NCI-H2107 (cell line): ENCODE data around the gene S1PR4.
"Not testable (repeated sequence)": the region's sequence is repeated elsewhere in the genome, so short reads cannot be mapped to it uniquely, and the experiment has no call there.

Experiments
- DNase-seq: peaks from one replicate; lab custom pipeline; 2025; lab: John Stamatoyannopoulos, UW

S1PR4 gene

DNA sequence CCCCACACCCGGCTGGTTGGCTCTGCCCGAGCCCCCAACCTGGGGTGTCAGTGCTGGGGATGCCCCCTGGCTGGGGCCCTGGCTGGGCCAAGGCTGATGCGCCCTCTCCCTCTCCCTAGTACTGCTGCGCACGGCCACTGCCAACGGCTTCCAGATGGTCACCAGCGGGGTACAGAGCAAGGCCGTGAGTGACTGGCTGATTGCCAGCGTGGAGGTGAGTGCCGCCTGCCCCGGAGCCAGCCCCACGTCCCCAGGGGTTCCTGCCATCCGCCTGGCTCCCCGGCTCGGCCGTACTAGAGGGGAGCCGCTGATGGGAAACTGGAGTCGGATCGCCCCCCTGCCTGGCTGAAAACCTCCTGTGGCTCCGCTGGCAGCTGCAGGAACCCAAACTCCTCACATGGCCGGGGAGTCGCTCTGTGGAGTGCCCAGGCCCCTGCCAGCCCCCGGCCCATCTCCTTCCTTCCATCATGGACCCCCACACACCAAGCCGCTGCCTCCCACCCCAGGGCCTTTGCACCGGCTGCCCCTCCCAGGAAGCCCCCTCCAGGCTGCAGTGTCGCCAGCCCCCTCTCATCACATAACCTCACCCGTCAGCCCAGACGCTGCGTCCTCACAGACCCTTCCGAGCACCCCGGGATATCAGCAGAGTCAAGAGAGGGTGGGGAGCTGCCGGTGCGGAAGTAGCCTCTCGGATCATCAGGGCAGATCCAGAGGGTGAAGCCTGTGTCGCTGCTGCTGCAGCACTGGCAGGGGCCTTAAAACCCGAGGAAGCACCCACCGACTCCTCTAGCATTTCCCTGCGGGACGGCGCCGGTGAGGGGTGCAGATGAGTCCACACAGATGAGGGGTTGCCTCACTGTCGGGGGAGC, 17.7 kb downstream of the S1PR4 start:
- no peak for DNase-seq

DNA sequence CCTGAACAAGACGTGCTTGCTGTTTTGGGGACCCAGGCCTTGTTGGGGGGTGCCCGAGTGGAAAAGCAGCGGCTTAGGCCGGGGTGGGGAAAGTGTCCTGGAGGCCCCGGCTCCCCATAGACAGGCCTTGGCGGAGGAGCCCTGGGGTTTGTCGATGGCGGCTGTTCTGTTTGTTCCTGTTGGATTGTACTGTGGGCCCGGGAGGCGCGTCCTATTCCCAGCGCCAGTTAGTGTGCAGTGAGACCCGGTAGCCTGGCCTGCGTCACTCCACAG, 18.3 kb downstream of the S1PR4 start:
- no peak for DNase-seq

- no peak for DNase-seq
These were observed 20.5 kb downstream of the S1PR4 start for GRCh38 chr19:3198901-3199700.

DNA sequence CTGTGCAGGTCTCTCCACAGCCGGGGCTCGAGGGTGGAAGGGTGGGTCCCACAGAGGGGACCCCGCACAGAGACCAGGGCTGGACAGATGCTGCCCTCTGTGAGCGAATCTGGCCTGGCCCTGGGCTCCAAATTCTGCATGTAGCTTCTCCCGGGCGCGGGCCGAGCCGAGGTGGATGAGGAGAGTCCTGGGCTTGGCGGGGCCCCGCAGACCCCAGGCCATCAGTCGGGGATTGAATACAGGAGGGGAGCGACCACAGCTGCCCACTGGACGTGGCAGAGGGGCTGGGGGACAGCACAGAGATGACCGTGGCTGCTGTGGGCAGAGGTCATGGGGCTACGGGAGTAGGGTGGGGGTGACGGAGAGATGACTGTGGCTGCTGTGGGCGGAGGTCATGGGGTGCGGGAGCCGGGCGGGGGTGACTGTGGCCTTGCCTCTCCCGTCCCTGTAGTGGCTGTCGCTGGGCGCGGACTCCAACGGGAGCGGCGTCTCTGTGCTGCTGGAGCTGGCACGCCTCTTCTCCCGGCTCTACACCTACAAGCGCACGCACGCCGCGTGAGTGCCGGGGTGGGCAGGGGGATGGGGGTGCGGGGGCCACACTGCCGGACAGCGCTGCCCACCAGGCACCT, 22.6 kb downstream of the S1PR4 start:
- no peak for DNase-seq

DNA sequence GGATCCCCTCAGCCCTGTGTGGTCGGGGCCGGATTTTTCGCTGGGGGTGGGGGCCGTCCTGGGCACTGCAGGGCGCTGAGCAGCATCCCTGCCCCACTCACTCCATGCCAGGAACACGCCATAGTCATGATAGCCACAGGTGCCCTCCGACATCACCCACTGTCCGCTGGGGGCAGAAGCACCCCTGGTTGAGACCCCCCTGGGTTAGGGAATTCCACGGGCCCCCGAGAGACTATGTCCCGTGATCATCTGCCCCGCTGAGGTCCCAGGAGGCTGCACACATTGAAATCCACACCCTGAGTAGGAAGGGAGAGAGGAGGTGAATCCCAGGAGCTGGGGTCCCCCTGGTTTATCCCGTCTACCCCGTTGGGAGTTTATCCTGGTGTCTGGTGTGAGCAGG, 23.3 kb downstream of the S1PR4 start:
- DNase-seq: no peak

GRCh38 chr19:3202346-3202745, 23.8 kb downstream of the S1PR4 start:
- no peak for DNase-seq

- not testable (repeated sequence) for DNase-seq
These were observed 24.3 kb downstream of the S1PR4 start for GRCh38 chr19:3202895-3203294.

DNA sequence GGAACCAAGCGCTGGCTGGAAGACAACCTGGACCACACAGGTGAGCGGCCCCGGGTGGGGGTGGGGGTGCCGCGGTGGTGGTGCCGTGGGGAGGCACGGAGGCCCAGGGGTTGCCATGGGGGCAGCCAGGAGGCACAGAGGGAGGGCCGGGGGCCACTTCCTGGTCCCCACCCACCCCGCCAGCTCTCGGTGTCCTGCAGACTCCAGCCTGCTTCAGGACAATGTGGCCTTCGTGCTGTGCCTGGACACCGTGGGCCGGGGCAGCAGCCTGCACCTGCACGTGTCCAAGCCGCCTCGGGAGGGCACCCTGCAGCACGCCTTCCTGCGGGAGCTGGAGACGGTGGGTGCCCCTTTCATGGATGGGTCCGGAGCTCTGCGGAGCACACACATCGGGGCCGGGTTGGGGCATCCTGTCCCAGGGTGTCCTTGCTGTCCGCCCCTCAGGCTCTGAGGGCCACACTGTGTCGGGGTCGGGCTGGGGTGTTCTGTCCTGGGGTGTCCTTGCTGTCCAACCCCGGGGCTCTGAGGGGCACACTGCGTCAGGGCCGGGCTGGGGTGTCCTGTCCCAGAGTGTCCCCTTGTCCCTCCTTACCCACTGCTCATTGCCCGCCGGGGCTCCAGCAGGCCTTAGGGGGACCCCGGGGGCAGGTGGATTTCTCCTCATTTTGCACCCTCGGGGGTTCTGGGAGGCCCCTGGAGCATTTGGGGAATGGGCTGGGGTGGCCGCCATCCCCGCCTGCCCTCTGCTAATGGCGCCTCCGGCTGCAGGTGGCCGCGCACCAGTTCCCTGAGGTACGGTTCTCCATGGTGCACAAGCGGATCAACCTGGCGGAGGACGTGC, 25.5 kb downstream of the S1PR4 start:
- DNase-seq: no peak

GRCh38 chr19:3204646-3205275, 26.2 kb downstream of the S1PR4 start:
- DNase-seq: no peak

GRCh38 chr19:3206216-3206953, 27.8 kb downstream of the S1PR4 start:
- DNase-seq: no peak

- no peak for DNase-seq
These were observed 29.1 kb downstream of the S1PR4 start for GRCh38 chr19:3207461-3208242.

DNA sequence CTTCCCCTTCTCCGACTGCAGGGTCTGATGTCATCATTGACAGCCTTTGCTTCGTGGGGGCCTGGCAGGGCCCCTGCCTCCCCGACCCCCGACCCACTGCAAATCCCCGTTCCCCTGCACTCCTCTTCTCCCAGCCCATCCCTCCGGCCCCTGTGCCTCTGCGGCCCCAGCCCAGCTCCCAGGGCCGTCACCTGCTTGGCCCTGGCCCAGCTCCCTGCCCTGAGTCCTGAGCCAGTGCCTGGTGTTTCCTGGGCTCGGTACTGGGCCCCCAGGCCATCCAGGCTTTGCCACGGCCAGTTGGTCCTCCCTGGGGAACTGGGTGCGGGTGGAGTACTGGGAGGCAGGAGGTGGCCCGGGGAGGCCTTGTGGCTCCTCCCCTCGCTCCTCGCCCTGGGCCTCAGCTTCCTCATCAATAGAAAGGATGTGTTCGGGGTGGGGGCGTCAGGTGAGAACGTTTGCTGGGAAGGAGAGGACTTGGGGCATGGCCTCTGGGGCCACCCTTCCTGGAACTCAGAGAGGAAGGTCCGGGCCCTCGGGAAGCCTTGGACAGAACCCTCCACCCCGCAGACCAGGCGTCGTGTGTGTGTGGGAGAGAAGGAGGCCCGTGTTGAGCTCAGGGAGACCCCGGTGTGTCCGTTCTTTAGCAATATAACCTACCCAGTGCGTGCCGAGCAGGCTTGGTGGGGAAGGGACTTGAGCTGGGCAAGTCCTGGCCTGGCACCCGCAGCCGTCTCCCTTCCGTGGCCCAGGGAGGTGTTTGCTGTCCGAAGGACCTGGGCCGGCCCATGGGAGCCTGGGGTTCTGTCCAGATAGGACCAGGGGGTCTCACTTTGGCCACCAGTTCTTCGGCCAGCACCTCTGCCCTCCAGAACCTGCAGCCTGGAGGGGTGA, 30.0 kb downstream of the S1PR4 start:
- no peak for DNase-seq

GRCh38 chr19:3210347-3211017, 31.9 kb downstream of the S1PR4 start:
- DNase-seq: no peak

DNA sequence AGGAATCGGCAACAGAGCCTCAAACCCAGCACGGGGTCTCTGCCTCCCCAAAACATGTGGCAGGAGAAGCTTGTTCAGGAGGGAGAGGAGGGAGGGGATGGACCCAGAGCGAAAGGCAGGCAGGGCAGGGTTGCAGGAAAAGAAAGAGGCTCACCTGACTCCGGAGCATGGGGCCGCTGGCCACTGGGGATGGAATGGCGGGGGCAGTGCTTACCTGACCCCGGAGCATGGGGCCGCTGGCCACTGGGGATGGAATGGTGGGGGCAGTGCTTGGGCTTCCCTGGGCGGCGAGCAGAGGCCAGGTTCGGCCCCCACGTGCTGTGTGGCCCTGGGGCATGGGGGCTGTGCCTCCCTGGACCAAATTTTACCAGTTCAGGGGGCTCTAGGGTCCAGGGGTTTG, 32.6 kb downstream of the S1PR4 start:
- DNase-seq: no peak

DNA sequence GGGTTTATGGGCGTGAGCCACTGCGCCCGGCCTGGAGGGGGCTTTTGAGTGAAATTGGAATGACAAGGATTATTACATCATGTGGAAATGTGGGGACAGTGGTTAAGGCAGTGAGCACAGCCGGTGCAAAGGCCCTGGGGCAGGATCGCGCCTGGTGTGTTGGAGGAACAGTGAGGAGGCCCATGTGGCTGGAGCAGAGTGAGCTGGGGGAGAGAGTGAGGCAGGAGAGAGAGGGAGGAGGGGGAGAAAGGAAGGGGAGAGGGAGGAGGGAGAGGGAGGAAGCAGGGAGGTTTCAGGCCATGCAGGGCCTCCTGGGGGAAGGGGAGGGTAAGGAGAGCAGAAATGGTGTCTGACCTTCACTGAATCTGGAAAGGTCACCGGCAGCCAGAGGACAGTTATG, 34.6 kb downstream of the S1PR4 start:
- no peak for DNase-seq

DNA sequence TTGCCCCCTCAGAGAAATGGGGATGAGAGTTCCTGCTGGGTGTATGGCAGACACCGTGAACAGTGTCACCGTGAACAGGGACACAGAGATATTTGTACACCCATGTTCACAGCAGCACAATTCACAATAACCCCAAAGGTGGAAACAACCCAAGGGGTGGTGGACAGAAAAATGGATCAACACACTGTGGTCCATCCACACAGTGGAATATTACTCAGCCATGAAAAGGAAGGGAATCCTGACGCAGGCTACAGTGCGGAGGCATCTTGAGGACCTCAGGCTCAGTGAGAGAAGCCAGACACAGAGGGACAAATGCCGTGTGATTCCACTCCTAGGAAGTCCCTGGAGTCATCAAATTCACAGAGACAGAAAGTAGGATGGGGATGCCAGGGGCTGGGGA, 38.3 kb downstream of the S1PR4 start:
- DNase-seq: no peak

- DNase-seq: no peak
These were observed 42.0 kb downstream of the S1PR4 start for GRCh38 chr19:3220576-3220975.

DNA sequence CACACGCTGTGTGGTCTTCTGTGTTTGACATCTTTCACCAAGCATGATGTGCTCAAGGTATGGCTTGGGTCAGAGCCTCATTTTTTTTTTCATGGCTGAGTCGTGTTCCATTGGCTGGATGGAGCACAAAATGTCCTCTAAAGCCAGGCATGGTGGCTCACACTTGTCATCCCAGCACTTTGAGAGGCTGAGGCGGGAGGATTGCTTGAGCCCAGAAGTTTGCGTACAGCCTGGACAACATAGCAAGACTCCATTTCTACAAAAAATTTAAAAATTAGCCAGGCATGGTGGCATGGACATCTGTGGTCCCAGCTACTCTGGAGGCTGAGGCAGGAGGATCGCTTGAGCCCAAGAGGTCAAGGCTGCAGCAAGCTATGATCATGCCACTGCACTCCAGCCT, 43.0 kb downstream of the S1PR4 start:
- not testable (repeated sequence) for DNase-seq

GRCh38 chr19:3222709-3223108, 44.1 kb downstream of the S1PR4 start:
- no peak for DNase-seq
